Measurements from ENCODE around the gene ATP1A3.
"Not testable (repeated sequence)": the region's sequence is repeated elsewhere in the genome, so short reads cannot be mapped to it uniquely, and the experiment has no call there.

The ATP1A3 gene

DNA sequence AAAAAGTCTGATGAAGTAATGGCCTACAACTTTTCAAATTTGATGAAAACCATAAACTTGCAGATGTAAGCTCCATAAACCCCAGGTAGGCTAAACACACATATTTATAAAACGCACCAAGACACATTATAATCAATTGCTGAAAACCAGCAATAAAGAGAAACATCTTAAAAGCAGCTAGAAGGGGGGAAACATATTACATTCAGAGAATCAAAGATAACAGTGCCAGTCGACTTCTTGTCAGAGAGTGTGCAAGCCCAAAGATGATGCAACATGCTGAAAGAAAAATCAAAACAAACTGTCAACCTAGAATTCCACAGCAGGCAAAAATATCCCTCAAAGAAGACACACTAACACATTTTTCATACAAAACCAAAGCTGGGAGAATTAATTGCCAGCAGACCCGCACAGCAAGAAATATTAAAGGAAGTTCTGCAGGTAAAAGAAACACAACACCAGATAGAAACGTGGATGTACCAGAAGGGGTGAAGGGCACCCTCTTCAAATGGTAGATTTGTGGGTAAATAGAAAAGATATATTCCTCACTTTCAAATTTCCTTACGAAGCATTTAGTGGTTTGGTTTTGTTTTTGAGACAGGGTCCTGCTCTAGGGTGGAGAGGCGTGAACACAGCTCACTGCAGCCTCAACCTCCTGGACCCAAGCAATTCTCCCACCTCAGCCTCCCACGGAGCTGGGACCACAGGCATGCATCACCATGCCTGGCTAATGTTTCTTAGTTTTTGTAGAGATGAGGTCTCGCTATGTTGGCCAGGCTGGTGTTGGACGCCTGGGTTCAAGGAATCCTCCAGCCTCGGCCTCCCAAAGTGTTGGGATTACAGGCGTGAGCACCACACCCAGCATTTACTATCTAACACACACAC lies 16.5 kb upstream of the ATP1A3 start:
- DNase-seq, result no peak

DNA sequence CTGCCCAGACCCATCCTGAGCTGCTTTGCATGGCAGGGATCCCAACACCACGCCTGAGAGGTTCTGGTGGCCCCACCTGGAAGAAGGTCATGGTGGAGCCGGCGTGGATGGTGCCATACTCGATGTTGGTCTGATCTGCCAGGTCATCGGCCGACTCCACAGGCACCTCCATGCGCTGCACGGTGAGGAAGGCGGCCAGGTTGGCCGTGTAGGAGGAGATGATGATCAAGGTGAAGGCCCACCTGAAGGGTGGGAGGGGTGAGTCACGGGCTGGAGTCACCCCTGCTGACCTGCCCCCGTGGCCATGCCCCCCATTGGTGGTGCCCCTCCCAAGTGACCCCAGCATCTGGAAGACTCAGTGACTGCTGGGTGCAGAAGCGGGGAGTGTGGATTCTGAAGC lies 12.5 kb upstream of the ATP1A3 start:
- no peak for DNase-seq

DNA sequence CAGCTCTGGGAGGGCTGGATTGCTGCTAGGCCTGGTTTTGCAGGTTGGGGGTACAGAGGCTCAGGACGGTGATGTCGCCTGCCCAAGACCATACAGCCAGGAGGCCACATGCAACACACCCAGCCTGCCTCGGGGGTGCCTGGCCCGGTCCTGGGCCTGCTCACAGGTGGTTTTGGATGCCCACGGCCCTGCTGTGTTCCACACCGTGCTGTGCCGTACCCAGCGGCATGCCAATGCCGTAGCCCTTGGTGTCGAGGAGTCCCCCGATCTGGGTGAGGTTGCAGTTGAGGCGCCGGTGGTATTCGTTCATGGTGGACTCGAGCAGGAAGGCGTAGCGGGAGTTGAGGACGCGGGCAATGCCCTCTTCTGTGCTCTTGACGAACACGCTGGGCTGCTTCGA lies 11.5 kb upstream of the ATP1A3 start:
- no peak for DNase-seq

DNA sequence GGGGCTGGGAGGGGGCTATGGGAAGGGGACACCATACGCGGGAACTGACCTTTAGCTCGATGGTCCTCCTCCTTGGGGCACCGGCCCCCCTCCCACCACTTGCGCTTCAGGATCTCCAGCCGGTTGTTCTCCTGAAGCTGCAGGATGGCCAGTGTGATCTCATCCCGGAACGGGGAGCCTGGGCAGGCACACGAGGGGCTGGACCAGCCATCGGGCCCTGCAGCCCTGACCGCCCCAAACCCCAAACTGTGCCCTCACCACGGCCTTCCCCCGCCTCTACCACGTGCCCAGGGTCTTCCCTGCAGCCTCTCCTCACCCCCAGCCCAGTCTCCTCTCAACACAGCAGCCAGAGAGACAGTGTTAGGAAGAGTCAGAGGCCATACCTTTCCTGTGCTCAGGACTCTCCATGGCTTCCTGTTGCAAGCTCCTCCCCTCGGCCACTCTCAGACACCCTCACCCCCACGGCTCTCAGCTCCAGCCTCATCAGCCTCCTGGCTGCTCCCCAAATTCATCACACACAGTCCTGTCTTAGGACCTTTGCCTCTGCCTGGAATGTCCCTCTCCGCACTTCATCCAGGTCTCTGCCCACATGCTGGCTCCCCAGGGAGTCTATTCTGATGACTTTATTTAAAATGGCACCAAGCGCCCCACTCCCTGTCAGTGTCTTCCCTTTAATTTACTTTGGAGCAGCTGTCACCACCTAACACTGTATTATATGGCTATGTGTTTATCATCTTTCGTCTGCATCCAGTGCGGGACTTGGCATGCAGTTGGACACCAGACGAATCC lies 9.7 kb upstream of the ATP1A3 start:
- no peak for DNase-seq

DNA sequence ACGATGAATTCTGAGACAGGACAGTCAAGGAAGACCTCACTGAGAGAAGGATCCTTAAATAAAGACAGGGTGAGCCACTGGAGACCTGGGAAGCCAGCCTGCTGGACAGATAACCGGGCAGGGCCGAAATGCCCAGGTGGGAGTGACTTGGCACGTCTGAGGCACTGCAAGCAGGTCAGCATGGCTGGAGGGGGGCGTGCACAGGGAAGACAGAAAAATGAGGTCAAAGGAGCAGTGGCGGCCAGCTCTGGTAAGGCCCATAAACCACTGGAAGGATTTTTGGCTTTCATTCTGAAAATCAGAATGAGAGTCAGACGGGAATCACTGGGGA lies 5.8 kb upstream of the ATP1A3 start:
- no peak for DNase-seq

DNA sequence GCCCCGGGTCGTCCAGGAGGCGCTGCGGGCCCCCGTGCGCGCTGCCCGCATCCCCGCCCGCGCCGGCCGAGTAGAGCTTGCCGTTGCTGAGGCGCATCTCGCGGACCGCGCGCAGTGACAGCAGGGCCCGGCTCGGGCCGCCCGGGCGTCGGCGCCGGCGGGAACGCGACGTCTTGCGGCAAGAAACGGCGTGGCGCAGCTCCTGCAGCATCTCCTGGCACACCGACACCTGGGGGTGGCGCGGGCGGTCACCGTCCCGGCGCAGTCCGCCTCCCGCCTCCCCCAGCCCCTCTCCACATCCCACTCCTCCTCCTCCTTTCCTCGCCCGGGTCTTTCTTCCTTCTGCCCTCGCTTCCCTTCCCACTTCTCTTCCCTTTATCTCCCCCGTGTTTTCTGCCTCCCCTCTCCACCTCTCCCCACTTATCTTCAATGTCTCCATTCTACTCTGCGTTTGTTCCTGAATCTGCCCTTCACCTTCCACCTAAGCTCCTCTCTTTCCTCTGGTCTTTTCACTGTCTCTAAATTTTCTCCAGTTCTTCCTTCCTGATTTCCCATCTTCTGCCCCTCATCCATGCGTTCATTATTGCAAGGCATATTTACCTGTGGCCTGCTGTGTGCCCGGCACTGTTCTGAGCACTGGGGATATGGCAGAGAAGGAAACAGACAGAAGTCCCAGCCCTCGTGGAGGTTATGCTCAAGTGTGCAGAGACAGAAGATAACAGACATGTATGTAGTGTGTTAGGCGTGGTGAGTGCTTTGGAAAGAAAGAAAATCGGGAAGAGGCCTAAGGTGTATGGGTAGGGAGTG lies 5.2 kb upstream of the ATP1A3 start:
- DNase-seq, result no peak

DNA sequence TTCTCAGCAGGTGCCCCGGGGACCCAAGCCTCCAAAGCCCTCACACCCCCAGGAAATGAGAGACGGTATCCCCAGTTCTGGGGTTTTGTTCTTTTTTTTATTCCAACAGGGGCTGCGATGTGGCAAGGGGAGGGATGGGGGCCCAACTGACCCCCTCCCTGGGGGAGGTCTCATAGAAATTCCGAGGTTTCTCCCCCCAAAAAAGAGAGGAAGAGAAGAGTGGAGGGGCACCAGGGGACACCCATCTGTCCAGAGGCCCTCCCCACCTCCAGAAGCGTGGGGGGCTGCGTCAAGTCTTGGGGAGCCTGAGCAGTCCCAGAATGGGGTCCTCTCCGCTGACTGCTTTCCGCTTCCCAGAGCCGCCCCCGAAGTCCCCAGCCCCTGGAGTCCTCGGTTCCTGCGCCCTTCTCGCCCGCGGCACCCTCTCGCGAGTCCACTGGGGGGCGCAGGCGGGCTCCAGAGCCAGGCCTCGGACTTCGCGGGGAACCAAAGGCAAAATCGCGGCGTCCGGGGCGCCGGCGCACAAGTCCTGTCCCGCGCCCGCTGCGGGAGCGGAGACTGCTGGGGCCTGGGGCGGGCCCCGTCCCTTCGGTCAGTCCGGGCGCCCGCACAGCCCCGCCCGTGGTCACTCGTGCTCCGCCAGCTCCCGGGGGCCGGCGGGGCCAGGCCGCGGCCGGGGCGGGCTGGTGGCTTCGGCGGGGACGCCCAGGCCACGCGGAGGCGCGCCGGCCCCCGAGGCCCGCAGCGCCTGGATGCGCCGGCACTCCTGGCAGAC lies 4.4 kb upstream of the ATP1A3 start:
- no peak for DNase-seq

DNA sequence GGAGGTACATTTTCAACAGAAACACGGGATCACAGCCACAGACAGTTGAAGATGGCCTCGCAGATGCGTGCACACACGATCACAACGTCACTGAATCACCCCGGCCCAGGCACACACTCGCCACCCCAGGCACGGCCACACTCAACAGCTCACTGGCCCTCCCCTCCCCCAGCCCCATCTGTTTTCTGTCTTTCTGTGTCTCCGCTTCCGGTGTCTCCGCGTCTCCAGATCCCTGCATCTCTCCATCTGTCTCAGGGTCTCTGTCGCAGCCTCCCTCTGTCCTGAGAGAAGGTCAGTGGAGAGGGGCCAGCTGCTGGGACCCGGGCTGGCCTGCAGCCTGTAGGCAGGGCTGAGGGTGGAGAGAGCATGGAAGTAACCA lies 3.8 kb upstream of the ATP1A3 start:
- DNase-seq, result no peak

DNA sequence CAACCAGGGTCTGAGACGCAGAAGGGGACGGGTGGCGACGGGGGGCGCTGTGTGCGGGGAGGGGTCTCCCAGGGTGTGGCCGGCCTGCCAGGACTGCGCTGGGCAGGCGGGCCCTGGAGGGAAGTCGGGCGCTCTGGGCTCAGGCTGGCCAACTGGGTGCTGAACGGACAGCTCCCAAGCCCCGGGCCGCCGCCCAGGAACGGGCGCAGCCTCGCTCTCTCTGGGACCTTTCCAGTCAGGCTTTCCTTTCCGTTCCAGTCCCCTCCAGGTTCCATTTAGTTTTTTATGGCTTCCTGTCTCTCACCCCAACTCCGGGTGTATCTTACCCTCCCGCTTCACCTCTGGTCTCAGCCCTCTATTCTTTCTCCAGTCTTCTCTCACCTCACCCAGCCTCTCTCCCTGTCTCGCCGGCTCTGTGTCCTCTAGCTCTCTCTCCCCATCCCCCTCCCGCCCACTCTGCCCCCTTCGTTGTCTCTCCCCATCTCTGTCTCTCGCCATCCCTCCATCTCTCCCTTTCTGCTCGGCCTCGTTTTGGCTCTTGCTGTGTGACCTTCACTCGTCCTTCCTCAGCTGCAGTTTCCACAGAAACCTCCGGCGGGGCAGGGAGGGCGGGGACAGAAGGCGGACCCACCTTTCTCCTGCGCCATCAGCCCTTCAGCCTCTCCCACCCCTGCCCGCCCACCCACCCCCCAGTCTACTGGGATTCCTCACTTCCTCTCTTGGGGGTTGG lies 3.3 kb upstream of the ATP1A3 start:
- no peak for DNase-seq

DNA sequence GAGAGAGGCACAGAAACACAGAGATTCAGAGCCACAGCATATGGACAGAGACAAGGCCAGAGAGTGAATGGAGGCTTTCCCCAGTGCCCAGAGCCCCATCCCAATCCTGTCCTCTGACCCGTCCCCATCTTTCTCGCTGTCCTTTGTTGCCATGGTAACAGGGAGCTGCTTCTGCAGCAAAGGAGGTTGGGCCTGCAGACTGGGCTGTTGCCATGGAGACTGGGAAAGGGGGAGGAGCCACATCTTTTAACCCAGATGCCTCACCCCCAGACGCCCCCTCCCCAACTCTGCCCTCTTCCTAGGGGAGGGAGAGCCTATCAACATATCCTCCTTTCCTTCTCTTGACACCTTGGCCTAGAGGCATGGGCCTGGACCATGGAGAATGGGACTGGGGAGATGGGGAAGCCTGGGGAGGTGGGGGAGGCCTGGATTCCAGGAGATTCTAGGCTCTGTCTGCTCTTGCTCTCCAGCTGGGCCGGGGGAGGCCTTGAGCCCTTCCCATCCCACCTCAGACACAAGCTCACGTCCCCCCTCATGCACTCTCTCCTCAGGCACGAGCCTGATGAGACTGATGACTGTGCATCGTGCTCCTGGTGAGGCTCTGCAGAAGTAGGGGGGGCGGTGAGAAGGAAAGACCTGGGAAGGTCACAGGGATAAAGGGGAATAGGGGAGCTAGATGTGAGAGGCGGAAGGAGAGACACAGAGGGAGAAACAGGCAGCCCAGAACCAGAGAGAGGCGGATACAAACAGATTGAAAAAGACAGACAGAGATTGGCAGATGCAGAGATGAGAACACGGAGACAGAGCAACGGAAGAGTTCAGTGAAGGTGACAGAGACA lies 2.1 kb upstream of the ATP1A3 start:
- no peak for DNase-seq

DNA sequence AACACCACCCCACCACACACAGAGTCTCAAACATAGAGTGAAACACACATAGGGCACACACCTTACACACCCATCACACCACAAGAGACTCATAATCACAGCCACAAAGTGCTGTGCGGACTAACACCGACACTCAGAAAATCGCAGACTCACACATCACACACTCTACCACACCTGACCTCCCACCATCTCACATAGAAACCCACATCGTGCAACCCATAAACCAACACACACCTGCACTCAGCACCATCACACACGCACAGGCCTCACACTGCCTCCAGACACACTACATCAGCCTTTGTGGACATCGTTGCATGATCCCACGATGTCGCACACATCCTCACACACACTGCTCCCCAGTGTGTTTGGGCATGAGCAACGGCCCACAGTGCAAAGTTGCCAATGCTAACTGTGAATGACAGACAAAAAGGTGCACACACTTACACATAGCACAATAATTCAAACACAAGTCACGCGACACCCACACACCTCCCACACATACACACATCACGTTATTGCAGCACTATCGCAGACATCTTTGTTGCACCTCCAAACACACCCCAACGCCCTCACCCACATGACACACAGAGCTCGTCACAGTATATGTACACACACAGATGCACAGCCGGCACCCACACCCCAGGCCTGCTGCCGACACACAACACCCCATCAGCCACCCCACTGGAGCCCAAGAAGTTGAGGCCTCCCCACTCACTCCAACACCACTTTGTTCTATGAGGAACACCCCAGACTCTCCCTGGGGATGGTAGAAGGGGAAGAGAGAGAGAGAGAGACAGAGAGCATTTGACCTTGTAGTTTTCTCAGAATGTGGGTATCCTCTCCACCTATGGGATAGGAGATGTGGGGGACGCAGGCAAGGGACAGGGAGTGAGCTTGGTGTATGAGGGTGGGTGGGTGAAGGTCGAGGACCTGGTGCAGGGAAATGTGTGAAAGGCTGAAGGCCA lies 1.2 kb upstream of the ATP1A3 start:
- no peak for DNase-seq

DNA sequence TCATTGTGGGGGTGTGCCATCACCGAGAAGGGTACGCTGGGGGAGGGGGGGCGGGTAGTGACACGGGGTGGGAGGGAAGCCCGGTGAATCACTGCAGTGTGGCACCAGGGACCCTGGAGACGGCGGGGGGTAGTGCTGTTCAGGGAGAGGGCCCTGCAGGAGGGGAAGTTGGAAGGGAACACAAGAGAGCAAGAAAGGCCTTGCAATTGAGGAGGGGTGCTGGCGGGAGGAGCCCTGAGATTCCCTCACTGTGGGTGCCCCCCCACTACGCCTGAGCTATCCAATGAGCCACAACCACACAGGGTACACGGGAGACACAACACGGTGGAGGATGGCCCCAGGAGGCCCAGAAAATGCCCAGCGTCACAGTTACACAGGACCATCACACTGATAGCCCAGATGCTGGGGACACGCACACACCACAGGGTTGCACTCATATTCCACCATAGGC lies 516 bp upstream of the ATP1A3 start:
- no peak for DNase-seq

DNA sequence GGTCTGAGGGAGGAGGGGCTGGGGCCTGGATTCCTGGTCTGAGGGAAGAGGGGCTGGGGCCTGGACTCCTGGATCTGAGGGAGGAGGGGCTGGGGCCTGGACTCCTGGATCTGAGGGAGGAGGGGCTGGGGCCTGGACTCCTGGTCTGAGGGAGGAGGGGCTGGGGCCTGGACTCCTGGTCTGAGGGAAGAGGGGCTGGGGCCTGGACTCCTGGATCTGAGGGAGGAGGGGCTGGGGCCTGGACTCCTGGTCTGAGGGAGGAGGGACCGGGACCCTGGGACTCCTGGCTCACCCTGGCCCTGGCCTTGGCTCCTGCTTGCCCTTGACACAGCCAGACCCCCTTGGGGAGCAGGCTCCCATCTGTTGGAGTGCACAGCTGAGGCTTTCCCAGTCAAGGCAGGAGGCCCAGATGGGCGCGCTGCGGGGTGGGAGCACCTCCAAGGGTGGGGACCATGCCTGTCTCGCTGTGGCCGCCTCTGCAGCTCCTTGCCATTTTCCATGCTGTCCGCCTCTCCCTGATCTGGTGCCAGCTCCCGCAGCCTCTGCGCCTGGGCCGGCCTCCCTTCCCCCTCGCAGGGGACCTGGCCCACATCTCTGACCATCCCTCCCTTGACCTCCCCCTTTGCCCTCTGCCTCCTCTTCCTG lies 2.0 kb downstream of the ATP1A3 start:
- DNase-seq, result not testable (repeated sequence)

DNA sequence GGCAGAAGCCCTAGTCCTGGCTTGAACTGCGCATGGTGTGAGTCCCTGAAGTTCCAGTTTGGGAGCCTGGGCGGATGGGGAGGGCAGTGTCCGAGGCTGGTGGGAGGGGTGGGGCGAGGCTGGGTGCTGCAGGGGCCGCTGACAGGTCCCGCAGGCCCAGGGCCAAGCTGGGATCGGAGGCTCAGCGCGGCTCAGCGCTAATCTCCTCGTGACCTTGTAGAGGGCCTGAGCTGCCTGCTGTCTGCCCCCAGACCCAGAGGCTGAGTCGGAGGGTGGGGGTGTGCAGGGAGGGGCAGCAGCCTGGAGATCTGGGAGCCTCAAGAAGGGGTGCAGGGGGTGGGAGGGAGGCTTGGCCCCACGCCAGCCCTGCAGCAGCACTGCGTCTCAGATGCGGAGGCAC lies 3.0 kb downstream of the ATP1A3 start:
- DNase-seq, result no peak

DNA sequence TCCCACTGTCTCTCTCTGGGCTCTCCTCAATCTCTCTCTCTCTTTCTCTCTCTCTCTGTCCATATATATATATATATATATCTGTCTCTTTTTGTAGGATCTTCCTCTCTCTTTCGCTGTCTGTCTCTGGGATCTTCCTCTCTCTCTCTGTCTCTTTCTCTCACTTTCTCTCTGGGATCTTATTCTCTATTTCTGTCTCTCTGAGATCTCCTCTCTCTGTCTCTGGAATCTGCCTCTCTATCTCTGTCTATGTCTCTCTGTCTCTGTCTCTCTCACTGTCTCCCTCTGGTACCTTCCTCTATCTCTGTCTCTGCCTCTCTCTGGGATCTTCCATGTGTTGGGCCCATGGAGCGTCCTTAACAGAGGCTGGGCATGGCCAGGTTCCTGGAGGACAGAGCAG lies 3.4 kb downstream of the ATP1A3 start:
- no peak for DNase-seq

DNA sequence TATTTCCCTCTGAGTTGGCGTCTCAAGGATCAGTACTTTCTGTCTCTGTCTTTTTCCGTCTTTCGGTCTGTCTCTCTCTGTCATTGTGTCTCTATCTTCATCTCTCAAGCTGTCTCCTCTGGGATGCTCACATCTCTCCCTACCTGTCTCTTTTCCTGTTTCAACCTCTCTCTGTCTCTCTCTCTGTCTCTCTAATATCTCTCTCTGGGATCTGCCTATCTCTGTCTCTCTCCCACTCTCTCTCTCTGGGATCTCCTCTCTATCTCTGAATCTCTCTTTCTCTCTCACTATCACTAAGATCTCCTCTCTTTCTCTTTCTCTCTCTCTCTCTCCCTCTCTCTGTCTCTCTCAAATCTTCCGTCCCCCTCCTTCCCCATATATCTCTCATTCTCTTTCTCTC lies 4.0 kb downstream of the ATP1A3 start:
- DNase-seq, result no peak

DNA sequence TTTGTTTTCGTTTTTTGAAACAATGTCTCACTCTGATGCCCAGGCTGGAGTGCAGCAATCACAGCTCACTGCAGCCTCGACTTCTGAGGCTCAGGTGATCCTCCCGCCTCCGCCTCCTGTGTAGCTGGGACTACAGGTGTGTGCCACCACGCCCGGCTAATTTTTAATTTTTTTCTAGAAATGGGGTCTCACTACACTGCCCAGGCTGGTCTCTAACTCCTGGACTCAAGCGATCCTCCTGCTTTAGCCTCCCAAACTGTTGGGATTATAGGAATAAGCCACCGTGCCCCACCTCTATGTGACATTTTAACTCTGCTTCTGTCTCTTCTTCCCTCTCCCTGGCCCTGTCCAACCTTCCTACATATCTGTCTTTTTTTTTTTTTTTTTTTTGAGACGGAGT lies 5.1 kb downstream of the ATP1A3 start:
- no peak for DNase-seq

DNA sequence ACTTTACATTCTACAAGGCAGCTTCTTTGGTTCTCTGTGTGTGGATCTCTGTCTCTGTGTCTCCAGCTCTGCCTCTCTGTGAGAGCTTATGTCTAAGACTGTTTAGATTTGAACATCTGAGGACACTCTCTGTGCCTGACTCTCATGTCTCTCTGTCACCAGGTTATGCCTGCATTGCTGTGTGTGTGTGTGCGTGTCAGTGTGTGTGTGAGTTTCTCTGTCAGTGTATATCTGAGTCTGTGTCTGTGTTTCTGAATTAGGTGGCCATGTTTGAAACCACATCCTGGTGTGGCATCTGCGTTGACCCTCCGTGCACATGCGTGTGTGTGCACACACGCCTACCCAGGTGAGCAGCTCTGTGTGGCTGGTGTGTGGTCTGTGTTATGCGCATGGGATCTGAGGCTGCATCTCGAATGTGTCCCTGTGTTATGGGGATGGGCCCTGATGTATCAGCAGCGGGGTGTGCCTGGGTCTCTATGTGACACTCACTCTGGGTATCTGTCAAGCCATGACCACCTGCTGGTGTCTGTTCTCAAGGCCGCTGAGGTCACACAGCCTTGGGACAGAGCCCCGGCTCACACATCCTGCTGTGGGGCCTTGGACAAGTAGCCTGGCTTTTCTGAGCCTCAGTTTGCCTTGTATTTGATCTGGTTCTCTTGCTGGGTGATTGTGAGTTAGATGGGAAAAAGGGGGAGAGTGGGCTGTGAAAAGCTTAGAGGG lies 6.7 kb downstream of the ATP1A3 start:
- no peak for DNase-seq

DNA sequence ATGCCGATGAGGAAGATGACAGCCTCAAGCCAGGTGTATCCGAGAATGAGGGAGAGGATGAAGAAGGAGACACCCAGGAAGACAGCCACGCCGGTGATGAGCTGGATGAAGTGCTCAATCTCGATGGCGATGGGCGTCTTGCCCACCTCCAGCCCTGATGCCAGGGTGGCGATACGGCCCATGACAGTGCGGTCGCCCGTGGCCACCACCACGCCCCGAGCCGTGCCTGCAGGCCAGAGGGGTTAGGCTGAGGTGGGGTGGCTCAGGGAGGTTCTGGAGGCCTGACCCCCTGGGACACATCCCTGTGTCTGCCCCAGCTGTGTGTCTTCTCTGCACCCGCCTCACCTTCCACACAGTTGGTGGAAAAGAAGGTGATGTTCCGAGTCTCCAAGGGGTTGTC lies 9.1 kb downstream of the ATP1A3 start:
- no peak for DNase-seq
